Memory B cell (primary cell): ENCODE data around the gene CCDC138.

Experiments
- ATAC-seq: fragments of 150-1000 bp; cut with Tn5 transposase; 2 replicates; pipeline ENCODE4 v1.10.0; 2021; ENCODE audit warnings: low read depth, mild to moderate bottlenecking, moderate library complexity
- DNase-seq, 2 donors: peaks; one replicate each; pipeline ENCODE4 v3.0.0; 2022; ENCODE audit warnings: low spot score in 2 of 2
- H3K27ac Mint-ChIP-seq: one replicate; pipeline ENCODE4 v1.8.0; 2022; ENCODE audit warnings: mild to moderate bottlenecking, moderate library complexity, mixed read lengths
- H3K27me3 Mint-ChIP-seq: one replicate; pipeline ENCODE4 v1.8.0; 2022; ENCODE audit warnings: mixed read lengths
- H3K36me3 Mint-ChIP-seq: one replicate; pipeline ENCODE4 v1.8.0; 2022; ENCODE audit warnings: mild to moderate bottlenecking, mixed read lengths
- H3K4me1 Mint-ChIP-seq: one replicate; pipeline ENCODE4 v1.8.0; 2022; ENCODE audit warnings: mixed read lengths
- H3K4me3 Mint-ChIP-seq: one replicate; pipeline ENCODE4 v1.8.0; 2022; ENCODE audit warnings: mild to moderate bottlenecking, moderate library complexity, mixed read lengths
- H3K9me3 Mint-ChIP-seq: one replicate; pipeline ENCODE4 v1.8.0; 2022; ENCODE audit warnings: mixed read lengths

The CCDC138 gene

DNA sequence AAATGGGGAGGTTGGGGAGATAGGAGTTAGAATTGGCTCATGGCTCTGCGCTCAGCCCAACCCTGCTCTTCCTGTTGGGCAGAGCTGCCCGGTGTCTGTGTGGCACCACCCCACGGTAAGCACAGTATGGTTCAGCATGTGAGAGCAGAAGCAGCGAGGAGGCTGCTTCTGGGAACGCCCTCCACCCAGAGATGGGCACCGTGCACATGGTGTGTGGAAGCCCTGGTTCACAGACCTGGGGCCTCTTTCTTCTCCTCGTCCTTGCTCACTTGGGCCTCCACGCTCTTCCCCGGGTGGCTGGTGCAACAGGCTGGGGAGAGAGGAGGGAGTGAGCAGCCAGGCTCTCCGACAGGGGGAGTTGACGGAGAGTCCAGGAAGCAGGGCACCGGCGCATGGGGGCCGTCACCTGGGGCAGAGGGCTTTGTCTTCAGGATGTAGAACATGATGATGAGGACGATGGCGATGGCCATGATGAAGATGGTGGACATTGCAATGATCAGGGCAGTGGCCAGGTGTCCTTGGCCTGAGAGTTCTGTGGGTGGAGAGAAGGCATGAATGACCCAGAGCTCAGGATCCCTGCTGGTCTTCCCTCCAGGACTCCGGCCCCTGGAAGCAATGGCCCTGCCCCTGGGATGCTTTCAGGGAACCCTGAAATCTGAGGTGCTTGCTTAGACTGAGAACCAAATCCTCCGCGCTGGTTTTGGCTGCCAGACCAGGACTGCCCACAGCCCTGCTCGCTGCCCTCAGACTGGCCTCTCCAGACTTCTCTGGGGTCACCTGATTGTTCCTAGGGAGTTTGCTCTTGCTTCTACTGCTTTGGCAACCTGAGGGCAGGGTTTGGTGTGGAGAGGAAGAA lies 124.2 kb downstream of the CCDC138 start:
- Mint-ChIP-seq H3K27me3 (peaks cover 6% of the 10 kb centered on the region), H3K27ac (no peak overlapping the region), H3K9me3 (no peaks in the 10 kb centered on the region), H3K36me3 (no peaks in the 10 kb centered on the region), H3K4me3 (no peak overlapping the region), H3K4me1 (no peaks in the 10 kb centered on the region)
- ATAC-seq (no peak), DNase-seq (no peak)

DNA sequence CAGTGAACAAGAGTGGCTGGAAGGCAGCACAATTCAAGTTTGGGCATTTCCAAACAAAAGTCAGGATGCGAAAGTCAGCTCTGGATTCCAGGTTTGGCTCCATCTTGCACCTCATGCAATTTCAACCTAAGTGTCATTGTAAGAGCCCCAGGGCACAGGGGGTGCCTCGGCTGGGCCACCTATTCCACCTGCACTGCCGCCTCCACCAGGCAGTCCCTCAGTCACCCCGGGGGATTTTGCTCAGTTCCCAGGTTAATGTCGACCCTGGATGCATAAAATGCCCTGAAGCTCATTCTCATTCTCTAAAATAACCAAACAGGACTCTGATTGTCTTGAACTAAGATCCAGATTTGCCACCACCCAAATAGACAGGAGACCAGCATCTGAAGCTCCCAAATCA lies 124.8 kb downstream of the CCDC138 start:
- no peaks in the 10 kb centered on the region for H3K9me3 Mint-ChIP-seq
- no peak overlapping the region for H3K4me3 Mint-ChIP-seq
- DNase-seq (no peak), ATAC-seq (no peak)
- no peaks in the 10 kb centered on the region for H3K4me1 Mint-ChIP-seq
- peaks cover 6% of the 10 kb centered on the region for H3K27me3 Mint-ChIP-seq
- H3K36me3 Mint-ChIP-seq: no peaks in the 10 kb centered on the region
- H3K27ac Mint-ChIP-seq: no peak overlapping the region

DNA sequence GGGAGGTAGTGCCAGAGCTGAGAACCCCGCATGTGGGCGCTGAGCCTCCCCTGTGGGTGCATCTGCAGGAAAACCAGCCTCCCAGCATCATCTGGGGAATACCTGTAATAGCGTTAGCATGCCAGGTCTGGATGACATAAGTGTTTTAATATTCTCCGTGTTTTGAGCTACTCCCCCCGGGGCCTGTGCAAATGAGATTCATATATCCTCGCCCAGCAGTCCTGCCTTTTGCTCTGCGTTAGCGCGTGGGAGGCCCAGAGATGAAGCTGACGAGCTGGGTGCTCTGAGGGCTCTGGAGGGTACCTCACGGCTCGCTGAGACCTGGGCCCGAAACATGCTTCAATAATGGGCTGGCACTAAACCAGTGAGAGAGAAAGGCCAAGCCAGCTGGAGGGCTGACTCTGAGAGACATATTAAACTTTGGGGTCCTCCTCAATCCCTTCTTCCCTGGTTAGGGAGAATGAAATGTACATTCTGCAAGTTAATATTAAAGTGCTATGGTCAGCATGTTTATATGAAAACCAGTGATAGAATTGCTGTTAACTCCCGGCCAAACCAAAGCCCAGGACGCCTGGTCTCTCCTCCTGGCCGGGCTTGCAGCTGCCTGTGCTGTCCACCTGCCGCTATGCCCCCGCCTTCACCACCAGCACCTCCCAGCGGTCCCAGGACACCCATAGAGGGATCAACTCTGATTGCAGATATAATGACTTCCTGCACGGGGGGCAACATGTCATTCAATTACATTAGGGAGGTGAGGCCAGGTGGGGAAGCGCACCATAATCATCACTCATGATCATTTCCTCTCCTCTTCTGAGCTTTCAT lies 125.4 kb downstream of the CCDC138 start:
- peaks cover 6% of the 10 kb centered on the region for H3K27me3 Mint-ChIP-seq

DNA sequence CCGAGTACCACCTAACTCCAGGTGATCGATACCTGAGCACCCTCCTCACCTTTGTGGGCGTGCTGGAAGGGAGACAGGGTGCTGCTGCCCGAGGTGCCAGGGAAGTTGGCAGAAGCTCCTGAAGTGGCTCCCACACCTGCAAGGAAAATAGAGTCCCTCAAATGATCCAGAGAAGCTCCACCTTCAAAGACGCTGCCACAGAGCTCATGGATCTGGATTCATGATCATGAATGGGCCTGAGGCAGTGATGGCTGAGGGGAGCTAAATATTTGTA lies 126.0 kb downstream of the CCDC138 start:
- Mint-ChIP-seq H3K27ac (no peak overlapping the region), H3K4me3 (no peak overlapping the region), H3K36me3 (no peaks in the 10 kb centered on the region), H3K4me1 (no peaks in the 10 kb centered on the region), H3K27me3 (peaks cover 6% of the 10 kb centered on the region), H3K9me3 (no peaks in the 10 kb centered on the region)
- ATAC-seq: no peak
- no peak for DNase-seq

More for the DNA sequence above, 125.4 kb downstream of the CCDC138 start:
- Mint-ChIP-seq H3K4me3 (no peak overlapping the region), H3K4me1 (no peaks in the 10 kb centered on the region), H3K36me3 (no peaks in the 10 kb centered on the region), H3K27ac (no peak overlapping the region), H3K9me3 (no peaks in the 10 kb centered on the region)
- no peak for ATAC-seq
- DNase-seq: no peak

DNA sequence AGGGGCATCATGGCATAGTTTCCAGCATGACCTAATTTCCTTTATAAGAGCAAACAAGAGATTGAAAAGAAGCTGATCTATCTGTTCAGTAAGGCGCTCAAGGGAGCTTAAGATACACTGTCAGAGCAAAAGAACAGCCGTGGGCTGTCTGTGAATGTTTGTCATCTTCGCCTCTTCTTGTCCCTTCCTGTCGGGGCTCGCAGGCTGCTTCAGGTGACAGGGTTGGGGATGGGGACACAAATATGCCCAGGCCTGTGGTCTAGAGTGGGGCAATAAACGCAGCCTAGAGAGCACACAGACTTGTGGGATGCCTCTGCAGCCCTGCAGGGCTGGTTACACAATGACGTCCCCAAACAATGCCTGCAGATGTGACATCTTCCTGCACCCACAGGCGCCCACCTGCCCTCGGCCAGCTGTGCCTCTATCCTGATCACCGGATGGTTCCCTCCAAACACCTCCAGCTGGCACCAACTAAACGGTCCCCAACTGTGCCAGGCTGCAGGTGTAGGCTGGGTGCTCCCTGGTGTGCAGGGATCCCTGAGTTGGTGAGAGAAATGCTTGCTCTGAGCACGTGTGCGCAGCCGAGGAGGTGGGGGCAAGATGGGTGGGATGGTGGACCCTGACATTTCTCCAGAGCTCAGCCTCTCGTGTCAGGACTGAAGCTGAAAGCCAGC lies 129.7 kb downstream of the CCDC138 start:
- Mint-ChIP-seq H3K4me1 (no peaks in the 10 kb centered on the region), H3K4me3 (no peak overlapping the region), H3K9me3 (no peaks in the 10 kb centered on the region), H3K36me3 (no peaks in the 10 kb centered on the region), H3K27me3 (peaks cover 8% of the 10 kb centered on the region), H3K27ac (no peak overlapping the region)
- DNase-seq: no peak
- ATAC-seq: no peak

DNA sequence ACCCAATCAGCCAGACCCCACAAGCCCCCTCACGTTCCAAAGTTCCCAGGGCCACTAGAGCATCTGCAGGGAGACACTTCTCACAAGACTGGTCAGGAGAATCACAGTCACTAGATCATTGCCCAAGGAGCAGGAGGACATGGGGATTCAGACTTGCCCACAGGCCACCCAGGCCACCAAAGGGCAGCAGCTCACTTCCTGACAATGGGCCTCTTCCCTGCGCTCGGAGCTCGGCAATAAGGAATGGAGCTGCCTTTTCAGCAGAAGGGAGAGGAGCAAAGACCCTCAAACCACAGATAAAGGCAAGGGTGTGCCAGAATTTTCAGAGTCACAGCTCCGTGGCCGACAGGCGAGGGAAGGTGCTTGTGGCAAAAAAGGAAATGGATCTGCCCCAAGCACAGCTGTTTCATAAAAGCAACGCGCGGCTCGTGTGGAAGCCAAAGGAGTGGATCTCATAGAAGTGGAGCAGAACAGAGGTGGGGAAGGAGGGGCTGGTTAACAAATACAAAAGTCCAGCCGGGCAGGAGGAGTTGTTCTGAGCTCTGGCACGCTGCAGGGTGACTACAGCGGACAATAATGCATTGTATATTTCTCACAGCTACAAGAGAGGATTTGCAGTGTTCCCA lies 130.3 kb downstream of the CCDC138 start:
- Mint-ChIP-seq H3K27me3 (peaks cover 6% of the 10 kb centered on the region), H3K9me3 (no peaks in the 10 kb centered on the region), H3K4me1 (no peaks in the 10 kb centered on the region), H3K4me3 (no peak overlapping the region), H3K36me3 (no peaks in the 10 kb centered on the region), H3K27ac (no peak overlapping the region)
- ATAC-seq (no peak), DNase-seq (no peak)

DNA sequence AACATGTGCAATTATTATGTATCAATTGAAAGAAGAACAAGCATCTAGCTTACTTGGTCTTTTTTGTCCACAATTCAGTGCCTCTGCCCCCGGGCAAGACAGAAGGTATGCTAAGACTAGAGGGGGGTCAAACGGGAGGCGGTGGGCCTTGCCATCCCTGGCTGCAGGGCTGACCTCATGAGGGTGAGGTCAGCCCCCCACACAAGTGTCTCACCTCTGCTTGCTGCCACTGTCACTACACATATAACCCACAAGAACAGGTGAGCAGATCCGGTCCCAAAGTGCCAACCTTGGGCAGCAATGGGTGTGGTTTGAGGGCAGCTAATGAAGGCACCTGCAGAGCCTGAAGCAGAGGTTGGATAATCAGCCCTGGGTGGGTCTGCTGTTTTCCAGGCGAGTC lies 131.0 kb downstream of the CCDC138 start:
- no peak for ATAC-seq
- DNase-seq: no peak

DNA sequence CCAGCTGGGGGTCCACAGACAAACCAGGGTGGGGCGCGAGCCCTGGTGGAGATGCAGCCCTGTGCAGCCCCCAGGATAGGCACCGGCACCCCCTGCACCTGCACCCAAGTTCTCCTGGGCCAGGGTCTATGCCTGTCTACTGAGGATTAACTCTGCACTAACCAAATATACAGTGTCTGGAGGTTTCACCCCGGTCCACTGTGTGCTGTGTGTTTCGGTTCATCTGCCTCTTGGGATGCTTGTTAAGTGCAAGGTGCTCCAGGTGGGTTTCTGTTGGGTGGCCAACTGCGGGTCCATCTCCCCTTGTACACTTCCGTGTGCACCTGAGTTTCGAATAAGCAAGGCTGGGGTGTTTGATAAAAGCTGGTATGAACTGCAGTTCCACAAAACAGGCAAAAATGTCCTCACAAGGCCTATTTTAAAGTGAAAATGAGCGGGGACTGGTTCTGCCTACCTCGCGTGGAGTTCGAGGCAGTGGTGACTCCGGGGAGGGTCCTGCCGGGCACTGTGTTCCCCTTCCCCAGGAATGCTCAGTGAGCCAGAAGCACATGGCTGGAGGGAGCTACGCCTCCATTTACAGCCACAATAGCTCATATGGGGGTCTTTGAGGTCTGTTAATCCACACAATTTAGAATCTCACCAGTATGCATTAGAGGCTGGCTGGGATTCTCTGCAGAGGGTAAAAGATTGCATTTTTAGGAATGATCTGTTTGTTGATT lies 131.7 kb downstream of the CCDC138 start:
- no peaks in the 10 kb centered on the region for H3K36me3 Mint-ChIP-seq
- no peak overlapping the region for H3K27ac Mint-ChIP-seq
- H3K9me3 Mint-ChIP-seq: no peaks in the 10 kb centered on the region
- no peak for DNase-seq
- H3K4me1 Mint-ChIP-seq: no peaks in the 10 kb centered on the region
- H3K4me3 Mint-ChIP-seq: no peak overlapping the region
- ATAC-seq: no peak
- H3K27me3 Mint-ChIP-seq: peaks cover 3% of the 10 kb centered on the region

More for the DNA sequence above, 131.0 kb downstream of the CCDC138 start:
- Mint-ChIP-seq H3K4me3 (no peak overlapping the region), H3K27me3 (peaks cover 3% of the 10 kb centered on the region), H3K27ac (no peak overlapping the region), H3K36me3 (no peaks in the 10 kb centered on the region), H3K9me3 (no peaks in the 10 kb centered on the region), H3K4me1 (no peaks in the 10 kb centered on the region)

DNA sequence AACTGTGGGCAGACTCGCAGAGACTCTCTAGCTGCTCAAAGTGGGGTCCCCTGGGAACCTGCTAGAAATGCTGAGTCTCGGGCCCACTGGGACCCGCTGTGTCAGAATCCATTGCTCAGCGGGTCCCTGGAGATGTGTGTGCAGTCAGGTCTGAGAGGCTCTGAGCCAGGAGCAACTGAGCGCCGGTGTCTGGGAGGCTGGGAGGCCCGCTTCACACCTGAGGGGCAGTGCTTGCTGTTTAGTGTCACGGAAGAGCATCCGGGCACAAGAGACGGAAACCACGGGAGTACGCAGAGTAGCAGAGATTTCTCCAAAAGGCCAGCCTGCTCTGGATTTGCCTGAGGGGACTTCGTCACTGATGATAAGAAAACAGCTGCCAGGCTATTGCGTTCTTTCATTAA lies 132.4 kb downstream of the CCDC138 start:
- no peak for ATAC-seq
- Mint-ChIP-seq H3K36me3 (no peaks in the 10 kb centered on the region), H3K27me3 (peaks cover 3% of the 10 kb centered on the region), H3K4me1 (no peaks in the 10 kb centered on the region), H3K9me3 (no peaks in the 10 kb centered on the region), H3K27ac (no peak overlapping the region), H3K4me3 (no peak overlapping the region)
- no peak for DNase-seq

DNA sequence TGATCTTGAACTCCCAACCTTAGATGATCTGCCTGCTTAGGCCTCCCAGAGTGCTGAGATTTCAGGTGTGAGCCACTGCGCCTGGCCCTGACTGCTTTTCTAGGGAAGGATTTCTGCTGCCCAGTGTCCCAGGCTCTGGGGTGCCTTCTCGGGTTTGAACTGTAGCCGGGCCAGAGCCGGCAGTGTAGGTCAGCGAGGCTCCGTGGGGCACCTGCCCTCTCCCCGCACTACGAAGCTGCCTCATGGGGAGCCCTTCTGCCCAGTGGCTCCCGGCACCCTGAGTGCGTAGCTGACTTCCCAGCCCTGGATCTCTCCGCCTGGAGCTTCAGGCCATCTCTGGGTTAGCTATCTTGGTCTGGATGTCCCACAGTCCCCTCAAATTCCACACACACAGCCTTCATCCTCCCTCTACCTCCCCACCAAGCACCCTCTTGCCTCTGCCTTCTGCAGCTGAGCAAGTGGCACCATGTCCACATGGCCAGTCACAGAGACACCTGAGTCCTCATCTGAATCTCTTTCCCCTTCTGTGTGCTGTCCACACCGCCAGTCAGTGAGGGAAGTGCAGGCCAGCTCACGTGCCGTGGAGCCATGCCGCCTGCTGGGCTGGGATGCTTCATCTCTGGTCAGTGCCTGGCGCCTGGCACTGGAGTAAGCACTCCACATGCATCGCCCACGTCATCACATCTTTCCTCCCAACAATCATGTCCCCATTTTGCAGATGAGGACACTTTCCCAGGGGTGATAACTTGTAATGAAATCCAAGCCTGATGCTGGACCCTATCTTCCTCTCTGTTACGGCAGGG lies 133.2 kb downstream of the CCDC138 start:
- peaks cover 3% of the 10 kb centered on the region for H3K27me3 Mint-ChIP-seq
- ATAC-seq: no peak
- H3K4me3 Mint-ChIP-seq: no peak overlapping the region
- H3K27ac Mint-ChIP-seq: no peak overlapping the region
- no peaks in the 10 kb centered on the region for H3K9me3 Mint-ChIP-seq
- no peak for DNase-seq
- no peaks in the 10 kb centered on the region for H3K4me1 Mint-ChIP-seq
- no peaks in the 10 kb centered on the region for H3K36me3 Mint-ChIP-seq

DNA sequence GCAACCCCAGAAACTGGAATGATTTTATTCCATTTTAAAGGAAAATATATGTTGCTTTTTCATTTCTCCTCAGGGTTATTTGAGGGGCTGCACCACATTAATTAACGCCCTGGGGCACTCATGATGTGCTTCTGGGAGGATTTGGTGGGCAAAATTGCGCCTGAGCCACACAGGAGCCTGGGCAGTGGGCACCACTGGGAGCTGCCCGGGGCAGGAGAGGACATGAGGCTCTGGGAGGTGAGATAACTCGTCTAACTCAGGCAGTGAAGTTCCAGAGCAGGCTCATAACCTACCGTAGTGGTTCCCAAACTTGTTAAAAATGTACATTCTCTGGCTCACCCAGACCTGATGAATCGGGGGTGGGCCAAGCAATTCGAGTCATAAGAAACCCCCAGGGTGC lies 134.1 kb downstream of the CCDC138 start:
- ATAC-seq: no peak

DNA sequence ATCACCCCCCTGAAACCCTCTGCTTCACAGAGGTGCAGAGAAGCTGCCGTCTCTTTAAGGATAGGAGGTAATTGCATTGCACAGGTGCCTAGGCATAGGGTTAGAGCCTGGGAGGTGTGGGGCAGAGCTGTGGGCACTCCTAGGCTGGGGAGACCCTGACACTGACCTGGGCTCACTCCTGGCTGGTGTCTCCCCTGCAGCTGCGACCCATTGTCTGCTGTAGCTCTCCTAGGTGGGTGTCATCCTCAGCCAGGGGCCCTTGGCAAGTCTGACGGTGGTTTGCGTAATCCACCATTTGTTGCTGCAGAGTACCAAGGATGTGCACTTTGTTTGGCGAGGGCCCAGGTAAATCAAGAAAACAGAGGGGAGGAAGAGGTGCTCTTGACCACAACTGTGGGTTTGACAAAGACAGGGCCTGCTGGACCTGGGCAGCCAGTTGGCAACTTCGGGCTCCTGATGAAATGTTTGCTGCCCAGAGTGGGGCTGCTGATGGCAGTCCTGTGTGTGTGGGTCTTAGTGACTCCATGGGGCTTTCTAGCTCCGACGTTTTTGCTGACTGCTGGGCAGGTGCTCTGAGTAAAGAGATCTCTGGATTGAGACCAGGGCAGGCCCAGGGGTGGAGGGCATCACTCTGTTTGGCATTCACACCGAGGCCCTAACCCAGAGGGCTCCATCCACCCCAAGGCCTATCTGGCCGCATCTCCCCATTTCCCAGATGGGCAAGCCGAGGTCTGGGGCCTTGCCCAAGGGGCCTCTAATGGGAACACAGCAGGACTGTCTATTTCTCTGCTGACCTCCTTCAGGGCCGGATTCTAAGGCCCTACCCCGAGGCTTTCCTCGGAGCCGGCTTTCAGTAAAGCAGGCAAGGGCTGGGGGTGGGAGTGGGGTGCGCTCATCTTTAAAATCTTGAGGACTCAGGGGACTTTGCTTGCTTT lies 134.8 kb downstream of the CCDC138 start:
- no peaks in the 10 kb centered on the region for H3K9me3 Mint-ChIP-seq
- no peak for DNase-seq
- no peaks in the 10 kb centered on the region for H3K36me3 Mint-ChIP-seq
- H3K27ac Mint-ChIP-seq: no peak overlapping the region
- peaks cover 3% of the 10 kb centered on the region for H3K27me3 Mint-ChIP-seq
- H3K4me1 Mint-ChIP-seq: no peaks in the 10 kb centered on the region
- H3K4me3 Mint-ChIP-seq: no peak overlapping the region
- no peak for ATAC-seq

More for the DNA sequence above, 134.1 kb downstream of the CCDC138 start:
- Mint-ChIP-seq H3K4me1 (no peaks in the 10 kb centered on the region), H3K36me3 (no peaks in the 10 kb centered on the region), H3K27me3 (peaks cover 3% of the 10 kb centered on the region), H3K27ac (no peak overlapping the region), H3K4me3 (no peak overlapping the region), H3K9me3 (no peaks in the 10 kb centered on the region)
- no peak for DNase-seq
